PFSK-1 (cell line): Measurements from ENCODE around the gene NRP2.

Experiments used
- FOXP2 ChIP-seq: optimal IDR thresholded peaks from 2 replicates; pipeline ENCODE3; 2011; ENCODE audit warnings: borderline replicate concordance, control low read depth, inconsistent platforms; ENCODE audit not compliant: insufficient read depth; ENCODE audit errors: extremely low read length, extremely low read depth
- POLR2AphosphoS5 ChIP-seq: IDR thresholded peaks from 2 replicates; pipeline ENCODE4 v1.6.1; 2012; ENCODE audit warnings: low read depth, mild to moderate bottlenecking, control low read depth, low read length, moderate library complexity
- REST ChIP-seq, 2 experiments: IDR thresholded peaks; 2 replicates each; pipeline versions ENCODE4 v1.6.1 to v1.8.0; 2011 to 2012; ENCODE audit warnings: low read depth in 2 of 2, low read length in 2 of 2, control low read depth in 1 of 2, inconsistent platforms in 1 of 2, mild to moderate bottlenecking in 1 of 2, moderate library complexity in 1 of 2; ENCODE audit not compliant: insufficient read depth in 1 of 2
- SIN3A ChIP-seq: IDR thresholded peaks from 2 replicates; pipeline ENCODE4 v1.6.1; 2012; ENCODE audit warnings: mild to moderate bottlenecking, low read length, moderate library complexity, borderline replicate concordance; ENCODE audit not compliant: insufficient read depth
- TAF1 ChIP-seq: IDR thresholded peaks from 2 replicates; pipeline ENCODE4 v1.6.1; 2012; ENCODE audit warnings: low read length, control low read depth, borderline replicate concordance; ENCODE audit not compliant: insufficient read depth

NRP2 gene

DNA sequence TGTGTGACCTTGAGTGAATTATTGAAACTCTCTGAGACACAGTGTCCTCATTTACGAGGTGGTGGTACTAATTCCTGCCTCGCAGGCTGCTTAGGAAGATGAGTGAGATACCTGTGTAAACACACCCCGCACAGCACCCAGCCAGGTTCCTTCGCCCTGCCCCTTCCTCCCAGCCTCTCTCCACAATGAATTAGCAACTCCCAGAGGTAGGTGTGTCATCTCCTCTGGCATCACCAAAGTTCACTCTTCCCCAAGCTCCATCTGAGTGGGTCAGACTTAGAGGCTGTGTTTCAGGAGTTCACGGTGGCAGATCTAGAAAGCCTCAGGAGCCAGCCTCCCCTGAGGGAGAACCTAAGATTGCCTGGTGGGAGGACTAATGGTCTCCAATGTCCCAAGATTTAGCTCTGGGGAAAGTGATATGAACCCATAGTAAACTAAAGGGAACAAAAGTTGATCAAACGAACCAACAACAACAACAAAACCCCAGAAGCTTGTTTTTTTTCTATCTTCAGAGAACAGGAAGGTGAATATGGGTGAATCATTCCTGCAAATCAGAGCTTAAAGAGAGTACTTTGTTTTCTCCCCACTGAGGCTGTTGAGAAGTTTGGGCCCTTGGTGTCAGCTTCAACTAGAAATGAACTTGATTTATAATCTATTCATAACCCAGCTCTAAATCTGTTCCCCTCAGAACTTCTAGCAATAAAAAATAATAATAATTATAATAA, 44.4 kb upstream of the NRP2 start:
- TF ChIP-seq POLR2AphosphoS5 (no peak), FOXP2 (no peak), REST (IDR thresholded peaks at IDR 0.05; ENCODE audit: insufficient read depth in 1 of 2, low read depth in 2 of 2, low read length in 2 of 2) (no peak), TAF1 (no peak), SIN3A (no peak)

DNA sequence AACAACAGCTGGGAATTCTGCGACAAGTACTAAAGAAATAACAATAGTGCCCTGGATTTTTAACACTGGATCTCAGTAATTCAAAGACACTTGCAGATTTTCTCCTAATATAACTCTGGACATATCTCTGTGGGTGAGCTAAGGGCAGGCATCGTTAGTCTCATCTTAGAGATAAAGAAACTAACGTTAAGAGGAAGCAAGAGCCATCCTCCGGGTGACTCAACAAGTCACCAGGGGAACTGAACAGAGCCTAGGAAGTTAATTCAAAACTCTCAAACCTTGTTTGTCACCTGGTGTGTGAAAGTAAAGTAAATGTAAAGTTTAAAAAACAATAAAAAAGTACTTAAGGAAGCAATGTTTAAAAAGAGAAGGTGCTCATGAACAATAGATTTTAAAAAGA, 41.6 kb upstream of the NRP2 start:
- TF ChIP-seq TAF1 = no peak
- no peak for TF ChIP-seq FOXP2
- TF ChIP-seq POLR2AphosphoS5 = no peak
- no peak for TF ChIP-seq SIN3A
- TF ChIP-seq REST (IDR thresholded peaks at IDR 0.05; ENCODE audit: insufficient read depth in 1 of 2, low read depth in 2 of 2, low read length in 2 of 2) = no peak

DNA sequence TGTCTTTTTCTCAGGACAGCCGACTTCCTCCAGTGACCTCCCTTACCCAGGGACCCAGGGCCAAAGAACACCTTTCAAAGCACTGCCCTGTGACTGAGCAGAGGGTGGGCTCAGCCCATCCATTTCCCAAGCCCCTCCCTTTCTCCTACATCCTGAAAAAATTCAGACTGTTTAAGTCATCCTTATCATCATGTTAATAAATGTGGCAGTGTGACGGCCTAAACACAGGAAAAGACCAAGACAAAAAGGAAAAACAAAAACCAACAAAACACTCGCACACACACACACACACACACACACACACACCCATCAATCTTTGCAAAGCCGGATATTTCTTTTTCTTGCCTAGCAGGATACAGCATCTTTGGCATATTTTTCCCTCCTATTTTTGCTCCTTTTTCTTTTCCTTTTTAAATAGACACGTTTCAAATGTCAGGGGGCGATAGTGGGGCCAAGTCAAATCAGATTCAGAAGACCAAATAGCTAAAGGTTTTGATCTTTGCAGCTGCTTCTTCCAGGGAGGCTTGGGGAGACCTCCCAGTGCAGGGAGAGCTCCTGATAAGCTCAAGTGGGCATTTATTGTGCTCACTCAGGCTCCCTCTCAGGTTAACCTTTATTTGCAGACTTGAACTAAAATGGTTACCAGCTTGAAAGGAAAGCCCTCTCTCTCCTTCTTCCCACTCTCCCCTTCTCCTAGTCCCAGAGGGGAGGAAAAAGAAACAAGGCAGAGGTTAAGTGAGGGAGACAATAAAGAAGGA, 39.5 kb upstream of the NRP2 start:
- TF ChIP-seq SIN3A (no peak), FOXP2 (no peak), POLR2AphosphoS5 (no peak), REST (IDR thresholded peaks at IDR 0.05; ENCODE audit: insufficient read depth in 1 of 2, low read depth in 2 of 2, low read length in 2 of 2) (no peak), TAF1 (no peak)

DNA sequence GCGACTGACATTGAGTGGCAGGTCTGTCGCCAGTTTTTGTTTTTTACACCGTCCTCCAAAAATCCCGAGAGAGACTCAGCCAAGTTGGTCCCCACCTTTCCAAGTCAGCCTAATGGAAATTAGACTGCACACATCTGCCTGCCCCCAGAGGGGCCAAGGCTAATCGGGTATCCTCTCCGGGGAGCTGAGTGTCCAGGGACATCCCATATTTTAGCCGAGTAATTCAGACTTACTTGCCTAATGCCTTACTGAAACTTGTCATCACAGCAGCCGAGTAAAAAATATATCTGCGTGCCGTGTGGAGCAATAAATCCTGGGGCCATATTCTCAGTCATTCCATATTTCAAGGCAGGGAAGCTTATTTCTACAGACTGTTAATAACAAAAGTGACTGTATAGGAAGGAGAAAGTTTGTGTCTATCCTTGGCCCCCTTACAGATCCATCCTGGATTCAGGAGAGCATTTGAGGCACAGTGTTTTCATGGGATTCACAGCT, 38.9 kb upstream of the NRP2 start:
- TF ChIP-seq REST (IDR thresholded peaks at IDR 0.05; ENCODE audit: insufficient read depth in 1 of 2, low read depth in 2 of 2, low read length in 2 of 2) (no peak), TAF1 (no peak), POLR2AphosphoS5 (no peak), SIN3A (no peak), FOXP2 (no peak)
